Tibial nerve (tissue), 4 donors: ENCODE measurements around the gene MFSD12. TPM values are rescaled to one million over a fixed set of nuclear protein-coding genes. Genes with fewer than 3 reads are reported as not detected.
A peak's percentile ranks its signal among the peaks of the same experiment; 100 is the strongest.
"Not testable (repeated sequence)": the region's sequence is repeated elsewhere in the genome, so short reads cannot be mapped to it uniquely, and the experiment has no call there.

Source experiments
- DNase-seq, 2 donors: peaks; one replicate each; pipeline ENCODE4 v3.0.0-alpha.2; 2019; ENCODE audit warnings: low spot score in 2 of 2
- H3K27ac ChIP-seq, 4 donors: fragments of 200-600 bp; sonication (generic) in 3 of 4; one replicate each; pipeline ENCODE4 v1.5.1; 2017 to 2019; ENCODE audit warnings: mild to moderate bottlenecking in 1 of 4
- H3K27me3 ChIP-seq, 2 donors: fragments of 200-600 bp; sonication (generic) in 1 of 2; one replicate each; pipeline versions ENCODE4 v1.5.1 to v1.6.0; 2017 to 2019
- H3K36me3 ChIP-seq, 3 donors: fragments of 200-600 bp; sonication (generic); one replicate each; pipeline ENCODE4 v1.5.1; 2018 to 2019
- H3K4me1 ChIP-seq, 4 donors: fragments of 200-600 bp; sonication (generic) in 3 of 4; one replicate each; pipeline ENCODE4 v1.5.1; 2017 to 2019
- H3K4me3 ChIP-seq, 4 donors: fragments of 200-600 bp; sonication (generic) in 3 of 4; one replicate each; pipeline ENCODE4 v1.5.1; 2017 to 2019; ENCODE audit warnings: mild to moderate bottlenecking in 1 of 4, moderate library complexity in 1 of 4
- H3K9me3 ChIP-seq, 4 donors: fragments of 200-600 bp; sonication (generic) in 3 of 4; one replicate each; pipeline ENCODE4 v1.5.1; 2017 to 2019
- EP300 ChIP-seq, 2 donors: sonication (generic); formaldehyde crosslinking; IDR thresholded peaks; one replicate each; pipeline ENCODE4 v1.6.1; 2017; ENCODE audit warnings: antibody characterized with exemption in 2 of 2, mild to moderate bottlenecking in 1 of 2
- POLR2A ChIP-seq, 2 donors: fragments of 450-650 bp; IDR thresholded peaks; one replicate each; pipeline ENCODE4 v1.6.1; 2017; ENCODE audit warnings: antibody characterized with exemption in 2 of 2, mild to moderate bottlenecking in 2 of 2, moderate library complexity in 2 of 2
- WGBS, 2 donors: methylation state at CpG; one replicate each; pipeline ENCODE4 v1.1.5; 2018; 5-methylcytosine and 5-hydroxymethylcytosine counted together
- total RNA-seq, 4 donors: library from RNA; depleted of rRNA; stranded (reverse); fragments of >200 nt; gene quantifications; one replicate each; pipeline ENCODE4 v1.1.0, GENCODE V29; 2016
- TF ChIP-seq, protein P1 (sequence below), 5 experiments: fragments of 200-600 bp in 3 of 5; fragments of 450-650 bp in 2 of 5; sonication (generic) in 3 of 5; IDR thresholded peaks; one replicate each; pipeline ENCODE4 v1.5.1; 2016 to 2019; ENCODE audit warnings: antibody characterized with exemption in 5 of 5, mild to moderate bottlenecking in 3 of 5, moderate library complexity in 2 of 5

MFSD12 gene
- total RNA-seq, 4 donors from 2014 or later = 45.7 to 108 (median 62.8) TPM

DNA sequence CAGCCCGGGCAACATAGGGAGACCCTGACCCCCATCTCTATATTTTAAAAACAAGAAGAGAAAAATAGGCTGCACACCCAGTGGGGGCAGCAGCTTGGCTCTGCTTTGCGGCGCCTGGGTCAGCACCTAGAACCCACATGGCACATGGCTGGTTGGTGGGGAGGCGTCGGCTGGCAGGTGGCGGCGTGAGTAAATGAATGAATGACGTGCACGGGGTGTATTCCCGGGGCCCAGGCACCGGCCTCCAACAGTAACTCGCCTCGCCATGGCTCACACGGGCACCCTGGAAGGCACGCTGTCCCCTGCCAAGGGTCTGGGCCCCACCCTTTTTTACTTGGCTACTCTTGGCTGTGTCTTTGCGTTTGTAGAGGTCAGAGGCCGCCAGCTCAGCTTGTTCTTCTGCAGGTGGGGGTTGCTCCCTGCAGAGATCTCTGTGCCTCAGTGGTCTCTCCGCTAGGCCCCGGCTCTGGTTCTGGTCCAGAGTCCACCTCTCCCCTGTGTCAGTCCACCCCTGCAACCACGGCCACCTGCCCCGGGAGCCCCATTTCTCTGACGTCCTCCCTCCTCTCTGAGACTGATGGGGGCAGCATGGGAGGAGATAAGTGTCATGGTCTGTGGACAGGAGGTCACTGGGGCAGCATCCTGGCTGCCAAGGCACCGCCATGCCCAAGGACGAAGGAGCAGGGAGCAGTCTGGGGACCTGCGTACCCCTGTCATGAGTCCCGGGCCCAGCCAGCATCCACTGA is 45.7 kb downstream of the MFSD12 start:
- peaks cover 0 to 35% (median 0%) of the 10 kb centered on the region in 3 donors for H3K36me3 ChIP-seq
- H3K9me3 ChIP-seq = no peaks in the 10 kb centered on the region
- H3K27ac ChIP-seq = no peak overlapping the region
- DNase-seq = no peak
- H3K4me1 ChIP-seq = peaks cover 0 to 93% (median 14%) of the 10 kb centered on the region in 4 donors
- H3K27me3 ChIP-seq = no peaks in the 10 kb centered on the region
- H3K4me3 ChIP-seq = no peak overlapping the region
- 79 to 86% methylated on average over 24 to 26 of the region's 26 CpGs for WGBS, 2 donors
- TF ChIP-seq, protein P1, sequence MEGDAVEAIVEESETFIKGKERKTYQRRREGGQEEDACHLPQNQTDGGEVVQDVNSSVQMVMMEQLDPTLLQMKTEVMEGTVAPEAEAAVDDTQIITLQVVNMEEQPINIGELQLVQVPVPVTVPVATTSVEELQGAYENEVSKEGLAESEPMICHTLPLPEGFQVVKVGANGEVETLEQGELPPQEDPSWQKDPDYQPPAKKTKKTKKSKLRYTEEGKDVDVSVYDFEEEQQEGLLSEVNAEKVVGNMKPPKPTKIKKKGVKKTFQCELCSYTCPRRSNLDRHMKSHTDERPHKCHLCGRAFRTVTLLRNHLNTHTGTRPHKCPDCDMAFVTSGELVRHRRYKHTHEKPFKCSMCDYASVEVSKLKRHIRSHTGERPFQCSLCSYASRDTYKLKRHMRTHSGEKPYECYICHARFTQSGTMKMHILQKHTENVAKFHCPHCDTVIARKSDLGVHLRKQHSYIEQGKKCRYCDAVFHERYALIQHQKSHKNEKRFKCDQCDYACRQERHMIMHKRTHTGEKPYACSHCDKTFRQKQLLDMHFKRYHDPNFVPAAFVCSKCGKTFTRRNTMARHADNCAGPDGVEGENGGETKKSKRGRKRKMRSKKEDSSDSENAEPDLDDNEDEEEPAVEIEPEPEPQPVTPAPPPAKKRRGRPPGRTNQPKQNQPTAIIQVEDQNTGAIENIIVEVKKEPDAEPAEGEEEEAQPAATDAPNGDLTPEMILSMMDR (IDR thresholded peaks at IDR 0.05) = no peak
- TF ChIP-seq POLR2A (IDR thresholded peaks at IDR 0.05) (no peak), EP300 (IDR thresholded peaks at IDR 0.05) (no peak)

DNA sequence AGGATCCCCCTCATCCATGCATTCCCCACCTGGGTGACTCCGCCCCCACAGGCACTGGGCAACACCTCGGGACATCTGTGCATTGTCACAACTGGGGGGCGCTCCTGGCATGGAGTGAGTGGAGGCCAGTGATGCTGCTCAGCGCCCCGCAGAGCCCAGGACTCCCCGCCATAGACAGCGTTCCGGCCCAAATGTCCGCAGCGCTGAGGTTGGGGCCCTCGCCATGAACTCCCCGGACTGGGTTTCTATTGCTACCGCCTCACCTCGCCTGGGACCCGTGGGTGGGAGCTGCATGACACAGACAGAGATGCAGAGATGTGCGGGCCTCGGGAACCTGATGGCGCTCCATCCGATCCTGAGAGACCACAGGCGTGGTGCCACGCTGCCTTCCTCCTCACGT is 46.7 kb downstream of the MFSD12 start:
- DNase-seq = no peak
- H3K9me3 ChIP-seq = no peaks in the 10 kb centered on the region
- peaks cover 0 to 84% (median 12%) of the 10 kb centered on the region in 4 donors for H3K4me1 ChIP-seq
- no peaks in the 10 kb centered on the region for H3K27me3 ChIP-seq
- WGBS, 2 donors = 85 to 94% methylated on average over 13 to 17 of the region's 22 CpGs
- TF ChIP-seq, protein P1 (IDR thresholded peaks at IDR 0.05) = no peak
- TF ChIP-seq POLR2A (IDR thresholded peaks at IDR 0.05) (no peak), EP300 (IDR thresholded peaks at IDR 0.05) (no peak)
- no peak overlapping the region for H3K4me3 ChIP-seq
- peaks cover 0 to 32% (median 0%) of the 10 kb centered on the region in 3 donors for H3K36me3 ChIP-seq
- H3K27ac ChIP-seq = no peak overlapping the region

DNA sequence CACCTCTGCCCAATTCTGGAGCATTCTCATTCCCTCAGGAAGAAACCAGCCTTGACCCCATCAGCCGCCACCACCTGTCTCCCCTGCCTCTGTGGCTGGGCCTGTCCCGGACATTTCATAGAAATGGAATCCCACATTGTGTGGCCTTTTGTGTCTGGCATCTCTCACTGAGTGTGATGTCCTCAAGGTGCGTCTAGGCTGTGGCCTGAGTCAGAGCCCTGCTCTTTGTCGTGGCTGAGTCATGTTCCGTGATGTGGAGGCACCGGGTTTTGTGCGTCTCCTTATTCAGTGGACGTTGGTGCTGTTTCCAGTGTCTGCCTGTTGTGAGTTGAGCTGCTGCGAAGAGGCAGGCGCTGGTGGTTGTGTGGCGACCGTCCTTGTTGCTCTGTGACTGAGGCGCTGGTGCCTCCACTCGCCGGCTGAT is 47.8 kb downstream of the MFSD12 start:
- H3K36me3 ChIP-seq = peaks cover 0 to 32% (median 0%) of the 10 kb centered on the region in 3 donors
- no peaks in the 10 kb centered on the region for H3K9me3 ChIP-seq
- TF ChIP-seq, protein P1 (IDR thresholded peaks at IDR 0.05) = no peak
- TF ChIP-seq POLR2A (IDR thresholded peaks at IDR 0.05) (no peak), EP300 (IDR thresholded peaks at IDR 0.05) (no peak)
- WGBS, 2 donors = 85 to 87% methylated on average over 14 to 15 of the region's 15 CpGs
- H3K27ac ChIP-seq = no peak overlapping the region
- peaks cover 0 to 80% (median 11%) of the 10 kb centered on the region in 4 donors for H3K4me1 ChIP-seq
- H3K27me3 ChIP-seq = no peaks in the 10 kb centered on the region
- no peak for DNase-seq
- no peak overlapping the region for H3K4me3 ChIP-seq

DNA sequence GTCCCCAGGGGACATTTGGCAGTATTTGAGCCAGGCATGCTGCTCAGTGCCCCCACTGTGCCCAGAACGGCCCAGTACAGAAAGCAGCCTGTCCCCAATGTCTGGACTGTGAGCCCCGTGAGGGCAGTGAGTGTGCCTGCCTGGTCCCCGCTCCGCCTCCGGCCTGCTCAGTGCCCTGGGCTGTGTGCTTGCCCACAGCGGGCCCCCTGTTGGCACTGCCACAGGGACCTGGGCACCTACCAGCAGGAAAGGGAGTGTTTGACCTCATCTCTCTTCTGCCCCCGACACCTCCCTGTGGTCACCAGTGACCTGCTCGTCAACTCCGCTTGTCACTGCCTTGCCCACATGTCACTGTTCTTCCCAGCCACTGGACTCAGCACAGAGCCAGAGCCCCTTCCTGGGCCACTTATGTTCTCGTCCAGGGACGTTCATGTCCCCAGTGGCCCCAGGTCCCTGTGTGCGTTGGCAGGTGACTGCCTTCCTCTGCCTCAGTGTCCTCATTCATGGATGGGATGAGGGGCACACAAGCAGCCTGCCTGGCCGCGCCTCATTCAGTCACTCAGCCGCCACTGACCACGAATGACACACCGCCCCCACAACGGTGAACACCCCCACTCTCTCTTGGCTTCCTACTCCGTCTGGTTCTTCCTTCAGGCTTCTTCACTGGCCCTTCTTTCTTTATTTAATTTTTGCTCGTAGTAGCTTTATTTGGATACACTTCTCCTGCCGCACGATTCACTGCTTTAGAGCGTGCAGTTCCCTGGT is 48.4 kb downstream of the MFSD12 start:
- peaks cover 0 to 32% (median 0%) of the 10 kb centered on the region in 3 donors for H3K36me3 ChIP-seq
- H3K4me3 ChIP-seq = no peak overlapping the region
- TF ChIP-seq, protein P1 (IDR thresholded peaks at IDR 0.05) = no peak
- TF ChIP-seq EP300 (IDR thresholded peaks at IDR 0.05) (no peak), POLR2A (IDR thresholded peaks at IDR 0.05) (no peak)
- no peak for DNase-seq
- H3K27ac ChIP-seq = no peak overlapping the region
- no peaks in the 10 kb centered on the region for H3K9me3 ChIP-seq
- H3K27me3 ChIP-seq = no peaks in the 10 kb centered on the region
- WGBS, 2 donors = 75 to 77% methylated on average over 21 to 22 of the region's 23 CpGs
- H3K4me1 ChIP-seq = peaks cover 0 to 74% (median 11%) of the 10 kb centered on the region in 4 donors

DNA sequence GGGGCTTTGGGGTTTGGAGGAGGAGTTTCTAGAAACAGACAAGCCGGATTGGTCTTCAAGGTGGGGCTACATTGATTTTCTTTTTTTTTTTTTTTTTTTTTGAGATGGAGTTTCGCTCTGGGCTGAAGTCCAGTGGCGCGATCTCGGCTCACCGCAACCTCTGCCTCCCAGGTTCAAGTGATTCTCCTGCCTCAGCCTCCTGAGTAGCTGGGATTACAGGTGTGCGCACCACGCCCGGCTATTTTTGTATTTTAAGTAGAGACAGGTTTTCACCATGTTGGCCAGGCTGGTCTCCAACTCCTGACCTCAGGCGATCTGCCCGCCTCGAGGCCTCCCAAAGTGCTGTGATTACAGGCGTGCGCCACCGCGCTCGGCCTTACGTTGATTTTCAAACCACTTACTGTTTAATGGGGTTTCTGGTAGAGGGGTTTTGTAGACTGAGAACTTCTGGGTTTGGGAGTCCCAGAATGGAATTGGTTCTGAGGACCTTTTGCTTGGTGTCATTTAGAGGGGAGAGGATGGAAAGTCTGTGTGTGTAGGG is 49.2 kb downstream of the MFSD12 start:
- not testable (repeated sequence) for H3K27me3 ChIP-seq, H3K9me3 ChIP-seq, H3K4me3 ChIP-seq, DNase-seq
- Histone ChIP-seq H3K36me3 (peaks cover 0 to 32% (median 0%) of the 10 kb centered on the region in 3 donors), H3K27ac (peak overlapping the region in 2 of 4 donors; percentile 78 to 95), H3K4me1 (peaks cover 0 to 69% (median 11%) of the 10 kb centered on the region in 4 donors)
- 93 to 94% methylated on average over 18 of the region's 18 CpGs for WGBS, 2 donors
